ENCODE results near the gene BRICD5. TPM values are rescaled to one million over a fixed set of nuclear protein-coding genes. Genes with fewer than 3 reads are reported as not detected.

BRICD5 gene
- total and polyA plus RNA-seq, 2 of the 13 experiments (the other 11 are each of a cell fraction or from before 2014, with no cell fraction given), result 1.6 to 5.8 TPM

GRCh38 chr16:2223221-2223941 is 12.7 kb upstream of the BRICD5 start, which contains the start of gene E4F1 (continued):
- TF ChIP-seq TERF1 (CRISPR knock-in tag; IDR thresholded peaks at IDR 0.05) (no peak), ZFX (CRISPR knock-in tag; IDR thresholded peaks at IDR 0.05; ENCODE audit: low read depth) (peak; percentile 99), CREB3 (CRISPR knock-in tag; IDR thresholded peaks at IDR 0.05) (0 out of 2 replicates have a peak, but pooled peaks have one; percentile 46), CBX1 (IDR thresholded peaks at IDR 0.05; ENCODE audit: low read depth) (no peak), ZFP41 (CRISPR knock-in tag; IDR thresholded peaks at IDR 0.05; ENCODE audit: borderline replicate concordance) (no peak), ZBTB1 (CRISPR knock-in tag; IDR thresholded peaks at IDR 0.05; ENCODE audit: borderline replicate concordance) (no peak), SP140L (CRISPR knock-in tag; IDR thresholded peaks at IDR 0.05; ENCODE audit: borderline replicate concordance) (no peak), THYN1 (CRISPR knock-in tag; IDR thresholded peaks at IDR 0.05; ENCODE audit: borderline replicate concordance, low read depth) (no peak), ZNF275 (CRISPR knock-in tag; IDR thresholded peaks at IDR 0.05; ENCODE audit: borderline replicate concordance) (peak; percentile 80), ZNF432 (CRISPR knock-in tag; IDR thresholded peaks at IDR 0.05; ENCODE audit: borderline replicate concordance) (no peak), ZNF180 (CRISPR knock-in tag; IDR thresholded peaks at IDR 0.05; ENCODE audit: borderline replicate concordance, low read depth) (0 out of 2 replicates have a peak, but pooled peaks have one; percentile 75), ZEB1 (IDR thresholded peaks at IDR 0.05; ENCODE audit: insufficient replicate concordance, low read depth) (no peak), ZNF646 (CRISPR knock-in tag; IDR thresholded peaks at IDR 0.05) (no peak), ZSCAN5A (CRISPR knock-in tag; IDR thresholded peaks at IDR 0.05; ENCODE audit: borderline replicate concordance) (no peak), HMGA1 (CRISPR knock-in tag; conservative IDR thresholded peaks at IDR 0.05) (no peak), NR2C2 (CRISPR knock-in tag; IDR thresholded peaks at IDR 0.05; ENCODE audit: borderline replicate concordance) (peak; percentile 82), ZNF333 (CRISPR knock-in tag; IDR thresholded peaks at IDR 0.05; ENCODE audit: borderline replicate concordance) (0 out of 2 replicates have a peak, but pooled peaks have one; percentile 58)
